ENCODE data around the gene RIOX2.

GRCh38 chr3:97970156-97970555 lies 2.1 kb downstream of the RIOX2 start:
- TF ChIP-seq CTCF (IDR thresholded peaks at IDR 0.05) (no peak), POLR2A (IDR thresholded peaks at IDR 0.05) (no peak)
